Measurements from ENCODE around the gene EXOC6.

- TF ChIP-seq, protein P1, sequence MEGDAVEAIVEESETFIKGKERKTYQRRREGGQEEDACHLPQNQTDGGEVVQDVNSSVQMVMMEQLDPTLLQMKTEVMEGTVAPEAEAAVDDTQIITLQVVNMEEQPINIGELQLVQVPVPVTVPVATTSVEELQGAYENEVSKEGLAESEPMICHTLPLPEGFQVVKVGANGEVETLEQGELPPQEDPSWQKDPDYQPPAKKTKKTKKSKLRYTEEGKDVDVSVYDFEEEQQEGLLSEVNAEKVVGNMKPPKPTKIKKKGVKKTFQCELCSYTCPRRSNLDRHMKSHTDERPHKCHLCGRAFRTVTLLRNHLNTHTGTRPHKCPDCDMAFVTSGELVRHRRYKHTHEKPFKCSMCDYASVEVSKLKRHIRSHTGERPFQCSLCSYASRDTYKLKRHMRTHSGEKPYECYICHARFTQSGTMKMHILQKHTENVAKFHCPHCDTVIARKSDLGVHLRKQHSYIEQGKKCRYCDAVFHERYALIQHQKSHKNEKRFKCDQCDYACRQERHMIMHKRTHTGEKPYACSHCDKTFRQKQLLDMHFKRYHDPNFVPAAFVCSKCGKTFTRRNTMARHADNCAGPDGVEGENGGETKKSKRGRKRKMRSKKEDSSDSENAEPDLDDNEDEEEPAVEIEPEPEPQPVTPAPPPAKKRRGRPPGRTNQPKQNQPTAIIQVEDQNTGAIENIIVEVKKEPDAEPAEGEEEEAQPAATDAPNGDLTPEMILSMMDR (conservative IDR thresholded peaks at IDR 0.05 in 1 of 2, IDR thresholded peaks at IDR 0.05 in 1 of 2; ENCODE audit: extremely low read depth in 1 of 2, insufficient read depth in 1 of 2, low read depth in 1 of 2, low read length in 2 of 2), result no peak
- no peak for TF ChIP-seq EZH2 (IDR thresholded peaks at IDR 0.05; ENCODE audit: borderline replicate concordance, low read length)
These were observed 34.3 kb upstream of the EXOC6 start for GRCh38 chr10:92813979-92814378.

Measured in mammary epithelial cell (primary cell).